Upper lobe of right lung (tissue), 1 donor: ENCODE measurements around the gene USP21. TPM values are rescaled to one million over a fixed set of nuclear protein-coding genes. Genes with fewer than 3 reads are reported as not detected.

Experiments
- ATAC-seq: fragments of 200-7000 bp; cut with Tn5 transposase; one replicate; pipeline ENCODE4 v1.9.1; 2020; ENCODE audit warnings: mild to moderate bottlenecking, moderate library complexity
- DNase-seq: peaks from one replicate; pipeline ENCODE4 v3.0.0-alpha.2; 2020
- H3K27ac ChIP-seq: fragments of 200-600 bp; one replicate; pipeline ENCODE4 v1.8.0; 2022
- H3K27me3 ChIP-seq: fragments of 200-600 bp; one replicate; pipeline ENCODE4 v1.8.0; 2022; ENCODE audit warnings: mild to moderate bottlenecking
- H3K36me3 ChIP-seq: fragments of 200-600 bp; one replicate; pipeline ENCODE4 v1.8.0; 2022
- H3K4me1 ChIP-seq: fragments of 200-600 bp; one replicate; pipeline ENCODE4 v1.8.0; 2022
- H3K4me3 ChIP-seq: fragments of 200-600 bp; one replicate; pipeline ENCODE4 v1.8.0; 2022; ENCODE audit warnings: mild to moderate bottlenecking
- H3K9me3 ChIP-seq: fragments of 200-600 bp; one replicate; pipeline ENCODE4 v1.8.0; 2022
- intact Hi-C: fragments of 100-400 bp; cut with DNase I; formaldehyde crosslinking; loops from one replicate; pipeline ENCODE4 v1.11.0; 2022
- total RNA-seq: library from RNA; stranded (reverse); fragmentation: NEBNext Ultra II Directional; extraction: Animal tissue kit (Norgen Biotek cat#: 25700); gene quantifications from one replicate; pipeline ENCODE4 v1.2.1, GENCODE V29; 2021
- TF ChIP-seq, protein P1 (sequence below): fragments of 200-600 bp; IDR thresholded peaks from one replicate; pipeline ENCODE4 v1.8.0; 2022; ENCODE audit warnings: antibody characterized with exemption
- donor health status: DM: no; HTN: yes; CAD: no; lungs with severe emphysema.

USP21 gene
- total RNA-seq, 1 donor from 2014 or later = 27.7 TPM

DNA sequence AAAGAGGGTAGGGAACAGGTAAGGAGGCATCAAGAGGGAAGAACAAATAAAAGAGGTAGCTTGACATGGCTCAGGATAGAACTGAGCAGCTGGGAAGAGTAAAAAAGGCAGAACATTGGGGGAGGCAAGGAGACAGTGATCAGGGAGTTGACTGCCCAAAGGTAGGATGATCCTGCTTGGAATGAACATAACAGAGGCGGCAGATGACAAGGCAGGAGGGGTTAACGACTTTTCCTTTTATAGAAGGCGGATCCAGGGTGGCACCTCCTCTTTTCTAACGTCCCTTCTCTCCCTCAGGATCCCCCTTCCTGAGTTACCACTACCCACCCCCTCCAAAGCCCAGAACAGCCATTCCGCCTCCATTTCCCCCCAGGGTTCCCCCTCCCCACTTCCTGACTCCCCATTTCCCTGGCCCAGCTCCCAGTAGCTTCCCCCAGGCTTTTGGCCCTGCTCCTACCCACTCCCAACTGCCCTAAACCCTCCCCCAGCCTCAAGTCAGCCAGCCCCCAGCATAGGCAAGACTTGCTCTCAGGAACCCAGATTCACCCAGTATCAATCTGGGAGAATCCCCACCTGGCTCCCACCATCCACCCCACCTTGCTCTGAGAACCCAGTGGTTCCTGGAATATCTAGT is 40.3 kb downstream of the USP21 start:
- intact Hi-C loops = no loop called here

DNA sequence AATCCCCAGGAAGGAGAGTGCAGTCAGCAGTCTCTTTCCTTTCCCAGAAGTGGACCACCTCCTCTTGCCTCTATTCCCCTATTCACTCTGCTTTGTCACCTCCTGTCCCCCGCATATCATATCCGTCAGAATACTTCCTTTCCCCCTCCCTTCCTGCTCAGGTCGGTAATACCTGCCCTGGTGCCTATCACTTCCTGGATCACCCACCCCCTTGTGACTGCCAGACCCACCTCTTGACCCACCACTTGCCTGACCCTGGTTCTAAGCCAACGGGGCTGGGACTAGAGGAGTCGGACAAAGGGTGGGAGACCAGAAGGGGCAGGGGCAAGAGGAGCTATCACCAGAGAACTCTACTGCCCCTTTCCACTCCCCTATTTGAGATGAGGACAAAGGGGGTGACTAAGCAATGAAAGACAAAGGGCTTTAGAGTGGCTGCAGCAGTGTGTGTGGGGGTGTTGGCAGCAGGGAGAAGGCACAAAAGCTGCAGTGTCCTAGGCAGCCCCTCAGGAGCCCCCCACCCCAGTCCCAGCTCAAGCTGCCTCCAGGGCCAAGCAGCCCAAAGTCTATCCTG is 41.2 kb downstream of the USP21 start:
- ATAC-seq (no peak), DNase-seq (no peak)
- H3K9me3 ChIP-seq = no peaks in the 10 kb centered on the region
- peaks cover 74% of the 10 kb centered on the region for H3K4me1 ChIP-seq
- H3K27ac ChIP-seq = peak overlapping the region; percentile 98
- intact Hi-C loops = no loop called here
- peaks cover 24% of the 10 kb centered on the region for H3K36me3 ChIP-seq
- H3K4me3 ChIP-seq = no peak overlapping the region
- no peaks in the 10 kb centered on the region for H3K27me3 ChIP-seq
- TF ChIP-seq, protein P1, sequence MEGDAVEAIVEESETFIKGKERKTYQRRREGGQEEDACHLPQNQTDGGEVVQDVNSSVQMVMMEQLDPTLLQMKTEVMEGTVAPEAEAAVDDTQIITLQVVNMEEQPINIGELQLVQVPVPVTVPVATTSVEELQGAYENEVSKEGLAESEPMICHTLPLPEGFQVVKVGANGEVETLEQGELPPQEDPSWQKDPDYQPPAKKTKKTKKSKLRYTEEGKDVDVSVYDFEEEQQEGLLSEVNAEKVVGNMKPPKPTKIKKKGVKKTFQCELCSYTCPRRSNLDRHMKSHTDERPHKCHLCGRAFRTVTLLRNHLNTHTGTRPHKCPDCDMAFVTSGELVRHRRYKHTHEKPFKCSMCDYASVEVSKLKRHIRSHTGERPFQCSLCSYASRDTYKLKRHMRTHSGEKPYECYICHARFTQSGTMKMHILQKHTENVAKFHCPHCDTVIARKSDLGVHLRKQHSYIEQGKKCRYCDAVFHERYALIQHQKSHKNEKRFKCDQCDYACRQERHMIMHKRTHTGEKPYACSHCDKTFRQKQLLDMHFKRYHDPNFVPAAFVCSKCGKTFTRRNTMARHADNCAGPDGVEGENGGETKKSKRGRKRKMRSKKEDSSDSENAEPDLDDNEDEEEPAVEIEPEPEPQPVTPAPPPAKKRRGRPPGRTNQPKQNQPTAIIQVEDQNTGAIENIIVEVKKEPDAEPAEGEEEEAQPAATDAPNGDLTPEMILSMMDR = no peak

More for the DNA sequence above, 40.3 kb downstream of the USP21 start:
- H3K4me1 ChIP-seq = peaks cover 68% of the 10 kb centered on the region
- TF ChIP-seq, protein P1 = no peak
- H3K4me3 ChIP-seq = no peak overlapping the region
- H3K27ac ChIP-seq = peak overlapping the region; percentile 98
- no peaks in the 10 kb centered on the region for H3K27me3 ChIP-seq
- H3K9me3 ChIP-seq = no peaks in the 10 kb centered on the region
- ATAC-seq = no peak
- peaks cover 15% of the 10 kb centered on the region for H3K36me3 ChIP-seq
- DNase-seq = no peak

DNA sequence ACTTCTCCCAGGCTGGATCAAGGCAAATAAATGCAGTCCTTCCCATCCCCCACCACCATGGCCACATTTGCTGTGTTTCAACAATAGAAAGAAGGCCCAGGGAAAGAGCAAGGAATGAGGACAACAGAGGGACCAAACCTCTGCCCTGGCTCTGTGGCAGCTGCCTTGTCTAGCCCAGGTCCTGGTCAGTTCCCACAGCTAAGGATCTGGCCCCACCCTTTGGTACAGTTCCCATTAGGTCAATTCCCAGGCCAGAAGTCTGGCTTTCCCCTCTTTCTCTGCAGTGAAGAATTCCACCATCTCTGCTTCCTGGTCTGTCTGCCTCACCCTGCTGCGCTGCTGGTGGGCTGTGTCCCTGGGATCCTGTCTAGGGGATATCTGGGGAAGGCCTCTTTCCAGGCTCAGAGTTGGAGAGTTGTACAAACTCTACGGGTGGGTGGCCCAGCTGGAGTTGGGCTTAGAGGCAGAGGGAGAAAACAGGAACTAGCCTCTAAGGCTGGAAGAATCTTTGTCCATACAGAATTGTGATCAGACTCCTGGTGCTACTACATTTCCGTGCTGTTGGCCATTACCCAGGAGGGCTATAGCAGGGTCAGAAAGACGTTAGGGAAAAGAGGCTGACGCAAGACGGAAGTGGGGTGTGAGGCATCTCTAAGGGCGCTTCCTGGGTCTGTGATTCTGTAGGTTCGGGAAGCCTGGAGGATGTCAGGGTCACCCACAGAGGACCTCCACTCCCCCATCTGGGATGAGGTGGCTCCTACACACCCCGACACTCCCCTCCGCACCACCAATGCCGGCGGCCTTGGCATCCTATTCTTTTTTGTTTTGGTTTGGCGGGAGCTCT is 41.9 kb downstream of the USP21 start:
- Histone ChIP-seq H3K27me3 (no peaks in the 10 kb centered on the region), H3K27ac (peak overlapping the region; percentile 98), H3K4me1 (peaks cover 74% of the 10 kb centered on the region), H3K4me3 (peak overlapping the region; percentile 89), H3K9me3 (no peaks in the 10 kb centered on the region), H3K36me3 (peaks cover 28% of the 10 kb centered on the region)
- no peak for DNase-seq
- ATAC-seq = peak; percentile 6
- TF ChIP-seq, protein P1 = no peak
- intact Hi-C loops = no loop called here

DNA sequence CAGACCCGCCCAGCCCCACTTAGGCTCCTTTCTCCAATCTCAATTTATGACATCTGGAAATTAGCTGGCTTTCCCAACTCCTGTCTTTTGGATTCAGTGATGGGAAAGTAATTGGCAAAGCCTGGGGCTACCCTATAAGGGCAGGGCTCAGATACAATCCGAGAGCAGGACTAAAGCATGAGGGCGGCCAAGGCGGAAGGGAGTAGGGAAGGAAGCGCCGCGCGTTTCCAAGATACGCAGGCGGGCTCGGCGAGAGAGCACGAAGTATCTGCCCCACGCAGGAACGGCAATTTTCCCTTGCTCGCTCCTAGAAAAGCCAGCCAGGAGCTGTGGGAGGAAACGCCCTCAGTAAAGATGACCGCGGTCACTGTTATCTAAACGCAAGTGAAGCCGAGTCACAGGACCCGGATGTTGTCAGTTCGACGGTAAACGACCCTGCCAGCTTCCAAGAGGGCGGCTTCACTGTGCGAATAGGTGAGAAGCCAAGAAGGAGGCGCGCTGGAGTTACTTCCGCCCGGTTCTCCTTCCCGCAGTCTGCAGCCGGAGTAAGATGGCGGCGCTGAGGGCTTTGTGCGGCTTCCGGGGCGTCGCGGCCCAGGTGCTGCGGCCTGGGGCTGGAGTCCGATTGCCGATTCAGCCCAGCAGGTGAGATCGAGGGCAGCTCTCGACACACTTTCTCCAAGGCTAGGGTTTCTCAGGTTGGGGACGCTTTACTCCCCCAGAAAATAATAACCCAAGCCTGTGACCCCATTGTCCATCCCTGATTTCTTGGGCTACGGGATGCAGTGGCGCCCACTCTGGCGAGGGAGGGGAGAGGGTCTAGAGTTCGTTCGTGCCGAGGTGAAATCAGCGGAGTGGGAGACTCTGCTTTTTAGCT is 42.8 kb downstream of the USP21 start, which contains the start of gene NDUFS2:
Gene NDUFS2, plus strand, starts transcription at position 532 of the 877 bp plus-strand sequence. Its CDS starts 19 bp downstream, at position 551.
- Histone ChIP-seq H3K4me3 (peak within 1 kb of the TSS; percentile 89), H3K9me3 (no peaks in the 10 kb centered on the region), H3K27me3 (no peaks in the 10 kb centered on the region), H3K4me1 (peaks cover 72% of the 10 kb centered on the region), H3K36me3 (peaks cover 37% of the 10 kb centered on the region), H3K27ac (peak within 1 kb of the TSS; percentile 98)
- ATAC-seq (peak; percentile 96), DNase-seq (peak; percentile 97)
- TF ChIP-seq, protein P1 = no peak
- intact Hi-C loops = no loop called here
